GM12878 (cell line): Measurements from ENCODE around the gene CLSTN2.

Experiments
- BRCA1 ChIP-seq: IDR thresholded peaks from 2 replicates; pipeline ENCODE4 v1.6.1; 2011; ENCODE audit warnings: low read depth, low read length, improper control_type of control experiment
- CREM ChIP-seq: IDR thresholded peaks from 2 replicates; pipeline ENCODE4 v1.6.1; 2014; ENCODE audit warnings: antibody characterized with exemption, low read depth
- EZH2 ChIP-seq: IDR thresholded peaks from 2 replicates; pipeline ENCODE4 v1.6.1; 2012; ENCODE audit warnings: low read depth, mild to moderate bottlenecking, control low read depth, inconsistent platforms, low read length, borderline replicate concordance; ENCODE audit not compliant: control insufficient read depth
- FOXM1 ChIP-seq: IDR thresholded peaks from 2 replicates; pipeline ENCODE4 v1.6.1; 2012; ENCODE audit warnings: low read depth, mild to moderate bottlenecking, inconsistent platforms, low read length, moderate library complexity
- SRF ChIP-seq, 2 experiments: IDR thresholded peaks; 2 replicates each; pipeline ENCODE4 v1.6.1; 2011; ENCODE audit warnings: low read depth in 2 of 2, low read length in 2 of 2, mild to moderate bottlenecking in 1 of 2, moderate library complexity in 1 of 2
- ZNF384 ChIP-seq: IDR thresholded peaks from 2 replicates; pipeline ENCODE4 v1.6.1; 2012; ENCODE audit warnings: low read depth, mild to moderate bottlenecking, low read length, improper control_type of control experiment, borderline replicate concordance
- TF ChIP-seq, protein P1 (sequence below), 3 experiments: IDR thresholded peaks in 2 of 3; conservative IDR thresholded peaks in 1 of 3; 2 replicates each; pipeline ENCODE4 v1.5.1; 2011; ENCODE audit warnings: low read depth in 3 of 3, low read length in 3 of 3, mild to moderate bottlenecking in 3 of 3, control low read depth in 2 of 3, moderate library complexity in 2 of 3, inconsistent platforms in 1 of 3, mixed read lengths in 1 of 3; ENCODE audit not compliant: control insufficient read depth in 2 of 3, insufficient read depth in 1 of 3; ENCODE audit errors: extremely low read depth in 1 of 3
- TF ChIP-seq, protein P2 (sequence below): fragments of 450-650 bp; IDR thresholded peaks from 2 replicates; pipeline ENCODE4 v1.6.1; 2018; ENCODE audit warnings: borderline replicate concordance, mild to moderate bottlenecking; ENCODE audit not compliant: partially characterized antibody
- TF ChIP-seq, protein P3 (sequence below): IDR thresholded peaks from 2 replicates; pipeline ENCODE4 v1.6.1; 2012; ENCODE audit warnings: low read length, inconsistent platforms

DNA sequence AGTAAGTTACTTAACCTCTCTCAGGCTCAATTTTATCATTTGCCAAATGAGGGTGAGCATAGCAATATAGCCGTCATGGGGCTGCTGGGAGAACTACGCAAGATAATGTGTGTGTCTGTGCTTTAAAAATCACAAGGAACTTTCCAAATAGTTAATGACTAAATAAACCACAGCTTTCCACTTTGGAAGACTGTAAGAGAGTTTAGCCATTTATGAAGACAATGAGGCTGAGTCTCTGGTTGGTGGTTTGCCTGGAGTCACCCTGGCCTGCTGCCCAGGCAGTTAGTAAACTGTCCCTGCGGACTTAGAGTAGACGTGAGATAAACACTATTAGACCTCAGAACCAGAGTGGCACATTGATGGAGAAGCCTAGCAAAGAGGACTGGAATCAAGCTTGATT, 357.7 kb downstream of the CLSTN2 start:
- TF ChIP-seq ZNF384 (no peak), BRCA1 (no peak), CREM (no peak), FOXM1 (no peak), EZH2 (no peak), SRF (IDR thresholded peaks at IDR 0.05; ENCODE audit: low read depth in 2 of 2, low read length in 2 of 2) (no peak)
- TF ChIP-seq, protein P1, sequence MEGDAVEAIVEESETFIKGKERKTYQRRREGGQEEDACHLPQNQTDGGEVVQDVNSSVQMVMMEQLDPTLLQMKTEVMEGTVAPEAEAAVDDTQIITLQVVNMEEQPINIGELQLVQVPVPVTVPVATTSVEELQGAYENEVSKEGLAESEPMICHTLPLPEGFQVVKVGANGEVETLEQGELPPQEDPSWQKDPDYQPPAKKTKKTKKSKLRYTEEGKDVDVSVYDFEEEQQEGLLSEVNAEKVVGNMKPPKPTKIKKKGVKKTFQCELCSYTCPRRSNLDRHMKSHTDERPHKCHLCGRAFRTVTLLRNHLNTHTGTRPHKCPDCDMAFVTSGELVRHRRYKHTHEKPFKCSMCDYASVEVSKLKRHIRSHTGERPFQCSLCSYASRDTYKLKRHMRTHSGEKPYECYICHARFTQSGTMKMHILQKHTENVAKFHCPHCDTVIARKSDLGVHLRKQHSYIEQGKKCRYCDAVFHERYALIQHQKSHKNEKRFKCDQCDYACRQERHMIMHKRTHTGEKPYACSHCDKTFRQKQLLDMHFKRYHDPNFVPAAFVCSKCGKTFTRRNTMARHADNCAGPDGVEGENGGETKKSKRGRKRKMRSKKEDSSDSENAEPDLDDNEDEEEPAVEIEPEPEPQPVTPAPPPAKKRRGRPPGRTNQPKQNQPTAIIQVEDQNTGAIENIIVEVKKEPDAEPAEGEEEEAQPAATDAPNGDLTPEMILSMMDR (IDR thresholded peaks at IDR 0.05 in 2 of 3, conservative IDR thresholded peaks at IDR 0.05 in 1 of 3; ENCODE audit: control insufficient read depth in 2 of 3, extremely low read depth in 1 of 3, insufficient read depth in 1 of 3, low read depth in 3 of 3, low read length in 3 of 3), result no peak
- TF ChIP-seq, protein P2, sequence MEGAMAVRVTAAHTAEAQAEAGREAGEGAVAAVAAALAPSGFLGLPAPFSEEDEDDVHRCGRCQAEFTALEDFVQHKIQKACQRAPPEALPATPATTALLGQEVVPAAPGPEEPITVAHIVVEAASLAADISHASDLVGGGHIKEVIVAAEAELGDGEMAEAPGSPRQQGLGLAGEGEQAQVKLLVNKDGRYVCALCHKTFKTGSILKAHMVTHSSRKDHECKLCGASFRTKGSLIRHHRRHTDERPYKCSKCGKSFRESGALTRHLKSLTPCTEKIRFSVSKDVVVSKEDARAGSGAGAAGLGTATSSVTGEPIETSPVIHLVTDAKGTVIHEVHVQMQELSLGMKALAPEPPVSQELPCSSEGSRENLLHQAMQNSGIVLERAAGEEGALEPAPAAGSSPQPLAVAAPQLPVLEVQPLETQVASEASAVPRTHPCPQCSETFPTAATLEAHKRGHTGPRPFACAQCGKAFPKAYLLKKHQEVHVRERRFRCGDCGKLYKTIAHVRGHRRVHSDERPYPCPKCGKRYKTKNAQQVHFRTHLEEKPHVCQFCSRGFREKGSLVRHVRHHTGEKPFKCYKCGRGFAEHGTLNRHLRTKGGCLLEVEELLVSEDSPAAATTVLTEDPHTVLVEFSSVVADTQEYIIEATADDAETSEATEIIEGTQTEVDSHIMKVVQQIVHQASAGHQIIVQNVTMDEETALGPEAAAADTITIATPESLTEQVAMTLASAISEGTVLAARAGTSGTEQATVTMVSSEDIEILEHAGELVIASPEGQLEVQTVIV, result no peak
- TF ChIP-seq, protein P3, sequence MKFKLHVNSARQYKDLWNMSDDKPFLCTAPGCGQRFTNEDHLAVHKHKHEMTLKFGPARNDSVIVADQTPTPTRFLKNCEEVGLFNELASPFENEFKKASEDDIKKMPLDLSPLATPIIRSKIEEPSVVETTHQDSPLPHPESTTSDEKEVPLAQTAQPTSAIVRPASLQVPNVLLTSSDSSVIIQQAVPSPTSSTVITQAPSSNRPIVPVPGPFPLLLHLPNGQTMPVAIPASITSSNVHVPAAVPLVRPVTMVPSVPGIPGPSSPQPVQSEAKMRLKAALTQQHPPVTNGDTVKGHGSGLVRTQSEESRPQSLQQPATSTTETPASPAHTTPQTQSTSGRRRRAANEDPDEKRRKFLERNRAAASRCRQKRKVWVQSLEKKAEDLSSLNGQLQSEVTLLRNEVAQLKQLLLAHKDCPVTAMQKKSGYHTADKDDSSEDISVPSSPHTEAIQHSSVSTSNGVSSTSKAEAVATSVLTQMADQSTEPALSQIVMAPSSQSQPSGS, result no peak
